ENCODE data around the gene GPRASP1. TPM values are rescaled to one million over a fixed set of nuclear protein-coding genes. Genes with fewer than 3 reads are reported as not detected.

Gene GPRASP1
- total RNA-seq, 1 donor from 2014 or later = 5.5 TPM

- no peaks in the 10 kb centered on the region for H3K36me3 ChIP-seq
- H3K27me3 ChIP-seq = no peaks in the 10 kb centered on the region
- H3K4me3 ChIP-seq = no peak overlapping the region
- no peak for ATAC-seq
- no peak for DNase-seq
- no peak overlapping the region for H3K27ac ChIP-seq
- no peaks in the 10 kb centered on the region for H3K4me1 ChIP-seq
- intact Hi-C loops (cut with DNase I) = no loop called here
- no peaks in the 10 kb centered on the region for H3K9me3 ChIP-seq
- no peak for TF ChIP-seq CTCF (IDR thresholded peaks at IDR 0.05)
These were observed 43.5 kb downstream of the GPRASP1 start for GRCh38 chrX:102694749-102695148.

DNA sequence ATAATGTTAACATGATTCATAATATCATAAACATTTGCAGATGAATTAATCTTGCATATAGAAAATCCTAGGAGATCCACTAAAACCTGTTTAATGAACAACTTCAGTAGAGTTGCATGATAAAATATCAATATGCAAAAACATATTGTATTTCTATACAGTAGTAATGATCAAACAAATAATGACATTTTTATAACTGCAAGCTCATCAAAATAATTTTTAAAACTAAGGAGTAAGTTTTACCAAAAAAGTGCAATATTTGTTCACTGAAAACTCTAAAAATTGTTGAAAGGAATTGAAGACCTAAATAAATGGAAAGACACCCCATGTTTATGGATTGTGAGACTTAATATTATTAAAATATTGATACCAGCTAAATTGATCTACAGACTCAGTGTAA, 45.0 kb downstream of the GPRASP1 start:
- Histone ChIP-seq H3K27me3 (no peaks in the 10 kb centered on the region), H3K4me3 (no peak overlapping the region), H3K4me1 (no peaks in the 10 kb centered on the region), H3K9me3 (no peaks in the 10 kb centered on the region), H3K36me3 (no peaks in the 10 kb centered on the region), H3K27ac (no peak overlapping the region)
- TF ChIP-seq CTCF (IDR thresholded peaks at IDR 0.05) = no peak
- intact Hi-C loops (cut with DNase I) = no loop called here
- no peak for DNase-seq
- no peak for ATAC-seq

GRCh38 chrX:102697494-102697893, 46.2 kb downstream of the GPRASP1 start:
- ATAC-seq = no peak
- intact Hi-C loops (cut with DNase I) = no loop called here
- H3K4me3 ChIP-seq = no peak overlapping the region
- no peak overlapping the region for H3K27ac ChIP-seq
- no peaks in the 10 kb centered on the region for H3K36me3 ChIP-seq
- no peak for TF ChIP-seq CTCF (IDR thresholded peaks at IDR 0.05)
- no peaks in the 10 kb centered on the region for H3K9me3 ChIP-seq
- no peak for DNase-seq
- no peaks in the 10 kb centered on the region for H3K27me3 ChIP-seq
- H3K4me1 ChIP-seq = no peaks in the 10 kb centered on the region

Other genes with a start within 250 kb of the GPRASP1 start
- not detected for gene NXF2B, start 211.5 kb upstream of the GPRASP1 start, total RNA-seq
- gene TCP11X2, start 179.7 kb upstream of the GPRASP1 start, total RNA-seq = not detected
- 1.9 TPM for gene TMSB15A, start 134.7 kb upstream of the GPRASP1 start, total RNA-seq
- gene ARMCX5, start 52.0 kb upstream of the GPRASP1 start, total RNA-seq = 9.4 TPM
- 8.0 TPM for gene GPRASP2, start 61.0 kb downstream of the GPRASP1 start, total RNA-seq
- 4.3 TPM for gene GPRASP3, start 69.3 kb downstream of the GPRASP1 start, total RNA-seq